GM21367 (cell line): ENCODE measurements around the gene SLC35E4.
"Not testable (repeated sequence)": the region's sequence is repeated elsewhere in the genome, so short reads cannot be mapped to it uniquely, and the experiment has no call there.

ENCODE experiments used
- ATAC-seq: cut with Tn5 transposase; IDR thresholded peaks from one replicate; pipeline ENCODE4 v1.9.1; 2021; ENCODE audit not compliant: unreplicated experiment

Gene SLC35E4

DNA sequence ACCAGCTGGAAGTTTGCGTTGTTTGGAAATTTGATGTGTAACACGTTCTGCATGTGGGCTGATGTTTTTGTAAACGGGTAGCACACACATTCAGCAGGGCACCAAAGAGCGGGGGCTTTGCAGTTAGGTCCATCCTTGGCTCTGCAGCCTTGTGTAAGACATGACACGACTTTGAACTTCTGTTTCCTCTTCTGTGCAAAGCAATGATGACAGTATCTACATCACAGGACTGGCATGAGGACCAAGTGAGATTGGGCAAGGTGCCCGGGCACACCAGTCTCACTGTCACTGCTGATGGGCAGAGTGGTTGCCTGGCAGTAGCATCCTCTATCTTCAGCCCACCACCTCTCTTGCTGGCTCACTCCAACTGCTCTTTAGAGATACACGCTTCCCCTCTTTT is 25.3 kb upstream of the SLC35E4 start:
- no peak for ATAC-seq

DNA sequence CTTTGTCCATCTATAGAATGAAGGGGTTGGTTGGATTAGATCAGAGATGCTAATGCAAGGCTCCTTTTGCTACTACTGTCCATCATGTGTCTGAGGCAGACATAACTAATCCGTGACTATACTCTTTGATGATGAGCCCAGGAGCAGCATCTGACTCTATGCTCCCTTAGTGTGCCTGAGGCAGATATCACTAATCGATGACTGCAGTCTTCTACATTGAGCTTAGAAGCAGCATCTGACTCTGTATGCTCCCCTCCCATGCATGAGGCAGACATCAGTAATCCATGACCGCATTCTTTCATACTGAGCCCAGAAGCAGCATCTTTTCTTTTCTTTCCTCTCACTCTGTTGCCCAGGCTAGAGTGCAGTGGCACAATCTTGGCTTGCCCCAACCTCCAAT is 24.4 kb upstream of the SLC35E4 start:
- no peak for ATAC-seq

DNA sequence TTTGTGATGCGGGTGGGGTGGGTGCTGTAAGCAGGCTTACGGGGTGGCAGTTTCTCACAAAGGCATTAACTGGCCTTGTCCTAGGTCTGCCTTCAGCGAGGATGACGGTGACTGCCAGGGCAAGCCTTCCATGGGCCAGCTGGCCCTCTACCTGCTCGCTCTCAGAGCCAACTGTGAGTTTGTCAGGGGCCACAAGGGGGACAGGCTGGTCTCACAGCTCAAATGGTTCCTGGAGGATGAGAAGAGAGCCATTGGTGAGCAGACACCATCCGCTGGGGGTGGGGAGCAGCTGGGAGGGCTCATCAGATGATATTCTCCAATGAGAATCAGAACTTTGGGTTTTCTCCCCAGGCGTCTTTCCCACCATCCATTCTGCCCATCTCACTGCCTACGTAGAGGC is 22.8 kb upstream of the SLC35E4 start:
- ATAC-seq: no peak

DNA sequence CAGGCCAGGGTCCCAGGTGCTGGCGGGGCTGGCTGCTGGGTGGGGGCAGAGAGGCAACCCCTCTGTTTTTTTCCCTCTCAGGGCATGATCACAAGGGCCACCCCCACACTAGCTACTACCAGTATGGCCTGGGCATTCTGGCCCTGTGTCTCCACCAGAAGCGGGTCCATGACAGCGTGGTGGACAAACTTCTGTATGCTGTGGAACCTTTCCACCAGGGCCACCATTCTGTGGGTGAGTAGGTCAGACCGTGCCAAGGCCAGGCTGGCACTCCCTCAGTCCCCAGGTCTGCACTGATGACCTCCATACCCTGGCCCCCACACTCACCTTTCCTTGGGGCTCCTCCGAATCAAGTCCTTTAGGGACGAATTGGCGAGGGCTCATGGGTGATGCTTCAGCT is 21.3 kb upstream of the SLC35E4 start:
- no peak for ATAC-seq

DNA sequence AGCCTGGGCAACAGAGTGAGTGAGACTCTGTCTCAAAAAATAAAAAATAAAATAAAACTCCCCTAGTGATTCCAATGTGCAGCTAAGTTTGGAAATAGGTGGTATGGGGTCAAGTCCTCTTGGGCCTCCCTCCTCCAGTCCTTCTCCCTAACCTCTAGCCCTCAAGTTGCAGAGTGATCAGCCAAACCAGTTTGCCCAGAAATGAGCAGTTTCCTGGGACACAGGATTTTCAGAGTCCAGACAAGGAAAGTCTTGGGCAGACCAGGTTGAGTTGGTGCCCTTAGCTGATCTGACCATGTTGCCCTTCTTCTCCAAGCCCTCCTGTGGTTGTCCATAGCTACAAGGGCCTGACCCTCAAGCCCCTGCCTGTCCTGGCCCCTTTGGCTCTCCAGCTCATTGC is 20.7 kb upstream of the SLC35E4 start:
- no peak for ATAC-seq

DNA sequence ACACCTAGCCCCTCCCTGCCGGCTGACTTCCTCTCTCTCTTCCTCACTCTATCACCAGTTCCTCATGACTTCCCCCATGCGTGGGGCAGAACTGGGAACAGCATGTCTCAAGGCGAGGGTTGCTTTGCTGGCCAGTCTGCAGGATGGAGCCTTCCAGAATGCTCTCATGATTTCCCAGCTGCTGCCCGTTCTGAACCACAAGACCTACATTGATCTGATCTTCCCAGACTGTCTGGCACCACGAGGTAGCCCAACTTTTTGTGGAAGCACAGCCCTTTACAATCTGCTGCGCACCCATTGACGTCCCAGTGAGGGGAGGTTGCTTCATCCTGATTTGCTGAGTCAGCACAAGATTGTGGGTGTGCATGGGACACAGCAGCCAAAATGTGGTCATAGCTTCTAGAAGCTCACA is 20.0 kb upstream of the SLC35E4 start:
- no peak for ATAC-seq

DNA sequence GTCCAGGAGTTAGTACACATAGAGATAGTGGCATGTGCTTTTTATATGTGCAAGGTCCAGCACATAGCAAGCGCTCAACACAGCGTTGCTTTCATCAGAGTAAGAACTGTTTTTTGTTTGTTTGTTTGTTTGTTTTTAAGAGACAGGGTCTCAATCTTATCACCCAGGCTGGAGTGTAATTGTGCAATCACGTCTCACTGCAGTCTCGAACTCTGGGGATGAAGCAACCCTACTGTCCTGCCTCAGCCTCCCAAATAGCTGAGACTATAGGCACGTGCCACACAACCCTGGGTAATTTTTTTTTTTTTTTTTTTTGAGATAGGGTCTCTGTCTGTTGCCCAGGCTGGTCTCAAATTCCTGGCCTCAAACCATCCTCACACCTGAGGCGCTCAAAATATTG is 17.8 kb upstream of the SLC35E4 start:
- no peak for ATAC-seq

DNA sequence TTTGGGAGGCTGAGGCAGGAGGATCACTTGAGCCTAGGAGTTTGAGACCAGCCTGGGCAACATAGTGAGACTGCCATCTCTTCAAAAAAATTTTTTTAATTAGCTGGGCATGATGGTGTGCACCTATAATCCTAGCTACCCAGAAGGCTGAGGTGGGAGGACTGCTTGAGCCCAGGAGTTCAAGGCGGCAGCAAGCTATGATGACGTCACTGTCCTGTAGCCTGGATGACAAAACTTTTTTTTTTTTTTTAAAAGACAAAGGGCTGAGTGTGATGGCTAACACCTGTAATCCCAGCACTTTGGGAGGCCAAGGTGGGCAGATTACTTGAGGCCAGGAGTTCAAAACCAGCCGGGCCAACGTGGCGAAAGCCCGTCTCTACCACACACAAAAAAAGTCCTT is 15.7 kb upstream of the SLC35E4 start:
- not testable (repeated sequence) for ATAC-seq

DNA sequence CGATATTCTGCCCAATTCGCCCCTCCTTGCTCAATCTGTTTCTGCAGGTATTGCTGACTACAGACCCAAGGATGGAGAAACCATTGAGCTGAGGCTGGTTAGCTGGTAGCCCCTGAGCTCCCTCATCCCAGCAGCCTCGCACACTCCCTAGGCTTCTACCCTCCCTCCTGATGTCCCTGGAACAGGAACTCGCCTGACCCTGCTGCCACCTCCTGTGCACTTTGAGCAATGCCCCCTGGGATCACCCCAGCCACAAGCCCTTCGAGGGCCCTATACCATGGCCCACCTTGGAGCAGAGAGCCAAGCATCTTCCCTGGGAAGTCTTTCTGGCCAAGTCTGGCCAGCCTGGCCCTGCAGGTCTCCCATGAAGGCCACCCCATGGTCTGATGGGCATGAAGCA is 9.2 kb upstream of the SLC35E4 start:
- ATAC-seq: no peak

DNA sequence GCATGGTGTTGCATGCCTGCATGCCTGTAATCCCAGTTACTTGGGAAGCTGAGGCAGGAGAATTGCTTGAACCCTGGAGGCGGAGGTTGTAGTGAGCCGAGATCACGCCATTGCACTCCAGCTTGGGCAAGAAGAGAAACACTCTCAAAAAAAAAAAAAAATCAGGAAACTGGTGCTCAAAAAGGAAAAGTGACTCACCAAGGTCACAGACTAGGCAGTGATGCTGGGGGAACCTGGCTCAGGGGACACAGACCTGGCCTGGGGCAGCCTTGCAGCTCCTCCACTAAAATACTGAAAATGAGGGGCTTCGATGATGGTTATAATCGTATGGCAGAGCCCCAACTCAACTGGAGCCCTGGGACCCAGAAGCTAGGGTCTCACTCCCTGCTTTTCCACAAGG is 8.1 kb upstream of the SLC35E4 start:
- no peak for ATAC-seq

DNA sequence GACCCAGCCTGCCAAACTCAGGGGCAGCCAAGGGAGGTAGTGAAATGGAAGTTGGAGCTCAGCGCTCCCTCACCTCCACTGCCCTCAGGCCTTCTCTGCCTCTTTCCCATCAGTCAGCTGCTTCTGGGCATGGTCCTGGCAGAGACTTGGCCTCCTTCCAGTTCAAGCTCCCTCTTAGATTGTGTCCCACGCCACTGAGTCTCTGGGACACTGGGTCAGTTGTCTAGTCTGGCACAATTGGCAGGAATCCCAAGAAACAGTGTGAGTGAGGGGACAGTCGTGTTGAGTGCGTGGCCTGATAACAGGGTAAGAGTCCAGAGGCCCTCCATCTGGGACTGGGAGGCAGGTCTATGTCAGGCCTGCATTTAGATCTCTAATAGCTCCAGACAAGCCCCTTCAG is 7.1 kb upstream of the SLC35E4 start:
- no peak for ATAC-seq

DNA sequence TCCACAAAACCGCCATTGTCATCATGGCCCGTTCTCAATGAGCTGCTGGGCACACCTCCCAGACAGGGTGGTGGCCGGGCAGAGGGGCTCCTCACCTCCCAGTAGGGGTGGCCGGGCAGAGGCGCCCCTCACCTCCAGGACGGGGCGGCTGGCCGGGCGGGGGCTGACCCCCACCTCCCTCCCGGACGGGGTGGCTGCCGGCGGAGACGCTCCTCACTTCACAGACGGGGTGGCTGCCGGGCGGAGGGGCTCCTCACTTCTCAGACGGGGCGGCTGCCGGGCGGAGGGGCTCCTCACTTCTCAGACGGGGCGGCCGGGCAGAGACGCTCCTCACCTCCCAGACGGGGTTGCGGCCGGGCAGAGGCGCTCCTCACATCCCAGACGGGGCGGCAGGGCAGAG is 4.1 kb upstream of the SLC35E4 start:
- ATAC-seq: not testable (repeated sequence)

DNA sequence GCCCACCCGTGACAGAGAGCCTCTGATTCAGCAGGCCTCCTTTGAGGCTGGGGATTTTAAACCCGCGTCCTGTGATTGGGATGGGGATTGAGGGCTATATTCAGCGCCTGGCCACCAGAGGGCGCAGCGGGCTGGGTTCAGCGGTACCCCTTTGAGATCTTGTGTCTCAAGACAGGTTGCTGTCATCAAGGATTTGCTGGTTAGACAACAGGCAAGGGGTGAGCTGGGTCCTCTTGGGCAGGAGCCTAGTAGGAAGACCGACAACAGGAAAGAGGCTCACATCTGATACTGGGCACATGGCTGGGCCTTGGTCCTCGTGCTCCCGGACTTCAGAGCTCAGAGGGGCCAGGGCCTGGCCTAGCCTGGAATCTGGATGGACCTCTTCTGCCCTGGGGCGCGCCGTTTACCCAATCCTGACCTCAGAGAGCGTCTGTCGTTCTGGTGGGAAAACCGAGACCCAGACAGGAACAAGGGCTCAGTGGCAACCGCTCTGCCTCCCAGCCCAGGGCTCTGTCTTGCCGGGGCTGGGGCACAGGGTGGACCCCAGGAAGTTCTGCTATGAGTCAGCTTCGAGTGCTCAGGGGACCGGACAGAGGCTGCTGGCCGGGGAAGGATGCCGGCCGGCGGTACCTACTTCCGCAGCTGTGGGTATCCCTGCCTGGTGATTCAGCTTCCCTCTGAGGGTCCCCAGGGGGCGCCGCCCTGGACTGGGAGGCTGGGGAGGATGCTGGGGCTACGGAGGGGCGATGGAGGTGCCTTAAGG is 929 bp upstream of the SLC35E4 start:
- ATAC-seq: peak; percentile 37

DNA sequence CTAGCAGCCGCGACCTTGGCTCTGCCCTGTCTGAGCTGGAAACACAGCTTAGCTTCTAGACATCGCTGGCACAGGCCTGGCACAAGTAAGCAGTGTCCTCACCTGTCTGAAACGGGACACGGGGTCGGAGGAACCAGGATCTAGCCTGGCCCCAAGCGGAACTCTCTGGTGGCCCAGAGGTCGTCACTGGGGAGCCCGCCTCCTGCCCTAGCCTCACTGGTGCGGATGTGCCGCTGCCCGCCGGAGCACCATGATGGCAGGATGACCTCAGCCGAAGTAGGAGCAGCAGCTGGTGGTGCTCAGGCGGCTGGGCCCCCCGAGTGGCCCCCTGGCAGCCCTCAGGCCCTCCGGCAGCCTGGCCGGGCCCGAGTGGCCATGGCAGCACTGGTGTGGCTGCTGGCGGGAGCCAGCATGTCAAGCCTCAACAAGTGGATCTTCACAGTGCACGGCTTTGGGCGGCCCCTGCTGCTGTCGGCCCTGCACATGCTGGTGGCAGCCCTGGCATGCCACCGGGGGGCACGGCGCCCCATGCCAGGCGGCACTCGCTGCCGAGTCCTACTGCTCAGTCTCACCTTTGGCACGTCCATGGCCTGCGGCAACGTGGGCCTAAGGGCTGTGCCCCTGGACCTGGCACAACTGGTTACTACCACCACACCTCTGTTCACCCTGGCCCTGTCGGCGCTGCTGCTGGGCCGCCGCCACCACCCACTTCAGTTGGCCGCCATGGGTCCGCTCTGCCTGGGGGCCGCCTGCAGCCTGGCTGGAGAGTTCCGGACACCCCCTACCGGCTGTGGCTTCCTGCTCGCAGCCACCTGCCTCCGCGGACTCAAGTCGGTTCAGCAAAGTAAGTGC is 871 bp downstream of the SLC35E4 start:
- no peak for ATAC-seq

DNA sequence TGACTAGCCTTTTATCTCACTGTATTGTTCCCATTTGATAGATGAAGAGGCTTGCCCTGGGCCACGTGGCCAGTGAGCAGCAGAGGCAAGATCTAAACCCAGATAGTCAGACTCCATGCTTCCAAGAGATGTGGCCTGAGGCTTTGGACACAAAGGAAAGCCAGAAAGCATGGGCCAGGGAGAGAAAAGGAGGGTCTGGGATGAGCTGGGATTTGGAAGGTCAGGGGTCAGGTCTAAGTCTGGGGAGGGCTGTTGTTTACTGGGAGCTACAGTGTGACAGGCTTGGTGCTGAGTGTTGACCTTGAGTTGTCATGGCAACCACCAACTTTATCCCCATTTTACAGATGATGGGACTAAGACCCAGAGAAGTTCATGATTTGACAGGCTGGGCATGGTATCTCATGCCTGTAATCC is 2.1 kb downstream of the SLC35E4 start:
- no peak for ATAC-seq

DNA sequence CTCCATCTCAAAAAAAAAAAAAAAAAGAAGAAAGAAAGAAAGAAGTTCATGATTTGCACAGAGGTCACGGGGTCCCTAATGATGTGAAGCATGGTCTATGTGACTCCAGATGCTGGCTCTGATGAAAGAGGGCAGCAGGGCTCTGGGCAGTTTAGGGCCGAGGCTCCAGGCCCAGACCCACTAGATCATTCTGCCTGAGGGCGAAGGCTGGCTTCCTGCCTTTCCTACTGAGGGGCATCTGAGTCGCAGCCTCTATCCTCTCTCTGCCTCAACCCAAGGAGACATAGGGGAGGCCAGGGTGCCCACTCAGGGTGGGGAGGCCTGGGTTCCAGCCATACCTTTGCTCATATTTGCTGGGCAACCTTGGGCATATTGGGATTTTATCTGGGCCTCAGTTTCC is 4.8 kb downstream of the SLC35E4 start:
- no peak for ATAC-seq

DNA sequence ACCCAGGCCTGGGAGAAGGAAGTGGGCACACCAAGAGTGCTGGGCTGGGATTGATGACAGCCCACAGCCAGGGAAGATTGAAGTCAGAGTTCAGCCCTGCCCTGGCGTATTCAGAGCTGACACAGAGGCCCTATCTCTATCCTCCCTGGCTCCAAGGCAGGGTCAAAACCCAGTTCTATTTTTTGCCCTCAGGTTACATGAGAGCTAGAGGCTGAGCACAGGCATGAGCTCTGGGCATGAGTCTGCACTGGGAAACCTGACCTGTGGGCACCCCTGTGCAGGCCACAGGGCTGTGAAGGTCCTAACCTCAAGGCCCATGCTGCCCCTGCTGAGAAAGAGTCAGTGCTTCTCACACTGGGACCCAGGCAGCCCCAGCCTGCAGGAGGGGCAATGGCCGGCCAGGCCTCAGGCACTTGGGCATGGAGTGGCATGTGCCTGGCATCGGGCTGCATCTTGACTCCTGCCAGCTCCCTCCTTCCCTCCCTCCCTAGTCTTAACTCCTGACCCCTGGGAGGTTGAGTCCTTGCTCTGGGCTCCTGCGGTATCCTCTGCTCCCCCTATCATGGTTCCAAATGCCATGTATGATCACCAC is 5.4 kb downstream of the SLC35E4 start:
- no peak for ATAC-seq

DNA sequence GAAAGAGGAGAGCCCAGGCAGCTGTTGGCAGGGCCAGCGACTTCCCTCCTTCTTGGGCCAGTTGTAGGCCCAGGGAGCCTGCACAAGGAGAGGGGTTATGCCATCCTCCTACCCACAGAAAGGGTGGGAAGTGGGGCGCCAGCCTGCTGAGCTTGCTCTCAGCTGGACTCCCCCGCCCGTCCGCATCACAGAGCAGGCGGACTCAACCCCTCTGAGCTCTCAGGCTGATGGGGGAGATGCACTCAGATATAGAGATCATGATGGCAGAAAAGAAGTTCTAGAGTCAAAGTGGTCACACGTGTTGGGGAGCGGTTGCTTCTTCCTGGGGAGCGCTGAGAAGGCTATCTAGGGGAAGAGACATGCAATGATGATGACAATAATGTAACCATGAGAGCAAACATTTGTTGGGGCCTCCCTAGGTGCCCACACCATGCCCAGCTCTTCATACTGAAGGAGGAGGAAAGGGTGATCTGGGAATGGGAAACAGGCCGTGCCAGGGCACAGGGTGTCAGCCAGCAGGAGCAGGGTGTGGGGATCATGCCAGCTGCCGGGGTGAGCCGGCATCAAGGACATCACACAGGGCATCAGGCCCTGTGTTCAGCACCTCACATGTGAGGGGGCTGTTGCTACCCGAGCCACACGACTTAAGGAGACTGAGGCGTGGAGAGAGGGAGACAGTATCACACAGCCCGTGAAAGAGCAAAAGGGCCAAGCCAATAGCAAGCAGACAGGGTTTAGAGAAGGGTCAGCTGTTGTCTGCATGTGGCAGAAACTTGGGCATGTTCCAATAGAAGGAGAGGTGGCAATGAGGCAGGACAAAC is 7.7 kb downstream of the SLC35E4 start:
- no peak for ATAC-seq

DNA sequence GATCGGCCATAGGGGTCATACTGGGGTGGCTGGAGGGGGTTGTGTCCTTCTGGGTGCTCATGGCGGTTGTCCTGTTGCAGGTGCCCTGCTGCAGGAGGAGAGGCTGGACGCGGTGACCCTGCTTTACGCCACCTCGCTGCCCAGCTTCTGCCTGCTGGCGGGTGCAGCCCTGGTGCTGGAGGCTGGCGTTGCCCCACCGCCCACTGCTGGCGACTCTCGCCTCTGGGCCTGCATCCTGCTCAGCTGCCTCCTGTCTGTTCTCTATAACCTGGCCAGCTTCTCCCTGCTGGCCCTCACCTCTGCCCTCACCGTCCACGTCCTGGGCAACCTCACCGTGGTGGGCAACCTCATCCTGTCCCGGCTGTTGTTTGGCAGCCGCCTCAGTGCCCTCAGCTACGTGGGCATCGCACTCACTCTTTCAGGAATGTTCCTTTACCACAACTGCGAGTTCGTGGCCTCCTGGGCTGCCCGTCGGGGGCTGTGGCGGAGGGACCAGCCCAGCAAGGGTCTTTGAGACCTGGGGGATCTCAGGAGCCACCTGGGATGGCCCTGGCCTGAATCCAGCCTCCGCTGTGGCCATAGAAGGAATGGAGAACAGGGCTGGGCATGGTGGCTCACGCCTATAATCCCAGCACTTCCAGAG is 11.1 kb downstream of the SLC35E4 start:
- no peak for ATAC-seq

DNA sequence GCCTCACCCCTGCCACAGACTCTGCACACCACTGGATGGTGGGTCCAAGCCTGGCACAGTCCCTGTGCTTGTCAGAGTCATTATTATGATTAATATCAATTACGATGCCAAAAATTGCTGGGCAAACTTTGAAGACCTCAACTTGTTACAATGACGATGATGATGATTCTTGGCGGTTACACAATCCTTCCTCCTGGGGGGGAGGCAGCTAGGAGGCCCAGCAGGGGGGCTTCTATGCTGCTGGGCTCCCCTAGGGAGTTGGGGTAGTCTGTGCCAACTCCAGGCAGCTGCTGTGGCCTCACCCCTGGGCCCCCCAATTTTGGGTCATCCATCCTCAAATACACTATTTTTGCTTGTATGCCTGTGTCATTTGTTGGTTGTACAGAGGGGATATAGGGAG is 12.0 kb downstream of the SLC35E4 start:
- ATAC-seq: no peak

DNA sequence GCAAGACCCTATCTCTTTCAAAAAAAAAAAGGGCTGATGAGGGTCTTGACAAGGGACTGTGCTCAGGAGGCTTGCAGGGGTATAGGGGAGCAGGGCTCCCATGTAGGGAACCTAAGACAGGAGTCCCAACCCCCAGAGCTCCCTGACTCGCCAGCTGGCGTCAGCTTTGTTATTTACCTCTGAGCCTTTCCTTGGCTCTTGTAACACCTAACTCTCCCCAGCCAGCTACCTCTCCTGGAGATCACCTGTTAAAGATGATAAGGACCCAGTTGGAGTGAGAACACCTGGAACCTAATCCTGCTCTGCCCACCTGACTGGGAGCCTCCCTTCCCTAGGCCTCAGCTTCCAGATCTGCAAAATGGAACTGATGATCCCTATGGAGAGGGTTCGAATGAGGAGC is 13.2 kb downstream of the SLC35E4 start:
- no peak for ATAC-seq
